ENCODE data around the gene NUTF2. TPM values are rescaled to one million over a fixed set of nuclear protein-coding genes. Genes with fewer than 3 reads are reported as not detected.

The NUTF2 gene
- total and polyA plus RNA-seq, 2 of the 8 experiments (the other 6 are each of a cell fraction or from before 2014, with no cell fraction given) = 219 to 377 TPM

DNA sequence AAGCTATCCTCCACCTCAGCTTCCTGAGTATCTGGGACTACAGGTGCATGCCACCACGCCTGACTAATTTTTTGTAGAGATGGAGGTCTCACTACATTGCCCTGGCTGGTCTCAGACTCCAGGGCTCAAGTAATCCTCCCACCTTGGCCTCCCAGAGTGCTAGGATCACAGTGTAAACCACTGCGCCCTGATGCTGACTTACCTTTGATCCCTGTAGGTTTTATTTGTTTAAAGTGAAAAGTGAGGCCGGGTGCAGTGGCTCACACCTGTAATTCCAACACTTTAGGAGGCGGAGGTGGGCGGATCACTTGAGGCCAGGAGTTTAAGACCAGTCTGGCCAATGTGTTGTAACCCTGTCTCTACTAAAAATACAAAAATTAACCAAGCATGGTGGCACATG, 55.0 kb downstream of the NUTF2 start:
- H3K9me3 ChIP-seq (ENCODE audit: insufficient read depth in 2 of 2, low read depth in 1 of 2, low read length in 1 of 2) = no peaks in the 10 kb centered on the region
- no peak overlapping the region for H4K91ac ChIP-seq (replicated peaks; ENCODE audit: insufficient read length, low read length)
- peaks cover 12% of the 10 kb centered on the region for H3K79me1 ChIP-seq (ENCODE audit: low read depth, low read length)
- FAIRE-seq (no peak), DNase-seq (ENCODE audit: low read depth in 1 of 2, low spot score in 2 of 2) (no peak)
- ChIA-PET CTCF (ENCODE audit: partially characterized antibody) (interaction anchor here (0.7 to 1.7 kb wide), 5 partner anchors 21 to 165 kb away, joined by 3 to 5 read pairs (median 4); no protein-coding TSS in a partner anchor), POLR2A (ENCODE audit: partially characterized antibody) (interaction anchor here (0.7 to 1.1 kb wide), 3 partner anchors 8 to 340 kb away, joined by 3 to 4 read pairs (median 3); partner anchors contain the start of gene PSKH1)
- H3K27me3 ChIP-seq (replicated peaks in 1 of 4; ENCODE audit: control insufficient read depth in 3 of 4, extremely low read depth in 1 of 4, insufficient read depth in 3 of 4, low read length in 3 of 4) = no peaks in the 10 kb centered on the region
- H2AFZ ChIP-seq (ENCODE audit: low read length) = no peak overlapping the region
- no peak overlapping the region for H3K4ac ChIP-seq (replicated peaks; ENCODE audit: insufficient read length, low read depth, low read length)
- H3K9ac ChIP-seq (replicated peaks in 1 of 4; ENCODE audit: extremely low read depth in 1 of 4, low read depth in 3 of 4, low read length in 3 of 4) = no peak overlapping the region
- H3K27ac ChIP-seq (ENCODE audit: low read depth, low read length) = no peak overlapping the region
- WGBS, 2 experiments (ENCODE audit: extremely low coverage in 1 of 2, insufficient coverage in 1 of 2, insufficient read length in 1 of 2, insufficient replicate concordance in 2 of 2, low coverage in 1 of 2, low lambda C conversion rate in 2 of 2, missing lambda C conversion rate in 1 of 2) = 91% methylated on average over 5 of the region's 5 CpGs; no CpG with 5 or more reads in 1 of the 2 experiments
- H2BK120ac ChIP-seq (replicated peaks; ENCODE audit: low read depth, low read length) = no peak overlapping the region
- H3K79me2 ChIP-seq (ENCODE audit: control insufficient read depth in 1 of 2, insufficient read depth in 2 of 2, low read length in 2 of 2) = peaks cover 3 to 21% of the 10 kb centered on the region in 2 experiments; a peak in 3 of 4 replicates
- H3K4me3 ChIP-seq (ENCODE audit: extremely low read depth in 1 of 4, insufficient read depth in 2 of 4, low read depth in 3 of 4, low read length in 4 of 4) = no peak overlapping the region
- no peak overlapping the region for H2BK12ac ChIP-seq (ENCODE audit: low read depth, low read length)
- H3K23me2 ChIP-seq (ENCODE audit: low read depth, low read length) = no peaks in the 10 kb centered on the region
- H3K36me3 ChIP-seq (ENCODE audit: control insufficient read depth in 2 of 4, insufficient read depth in 4 of 4, low read length in 3 of 4) = no peaks in the 10 kb centered on the region; a peak in 1 of 8 replicates
- H3K23ac ChIP-seq (ENCODE audit: insufficient read length) = no peak overlapping the region
- TF ChIP-seq RXRA (IDR thresholded peaks at IDR 0.05; ENCODE audit: insufficient read depth, low read depth, low read length) (no peak), SIX5 (IDR thresholded peaks at IDR 0.05; ENCODE audit: low read depth, low read length) (no peak), SP1 (IDR thresholded peaks at IDR 0.05; ENCODE audit: low read depth, low read length) (no peak), CTBP2 (IDR thresholded peaks at IDR 0.05; ENCODE audit: borderline replicate concordance, insufficient read depth, insufficient read length, low read length) (no peak), KDM4A (IDR thresholded peaks at IDR 0.05; ENCODE audit: low read depth, low read length, severe bottlenecking) (no peak), SRF (IDR thresholded peaks at IDR 0.05; ENCODE audit: low read depth, low read length) (no peak), RNF2 (IDR thresholded peaks at IDR 0.05; ENCODE audit: borderline replicate concordance, low read depth, low read length, missing control alignments, poor library complexity, severe bottlenecking) (no peak), BRCA1 (IDR thresholded peaks at IDR 0.05; ENCODE audit: low read depth, low read length) (no peak)
- TF ChIP-seq, protein P1, sequence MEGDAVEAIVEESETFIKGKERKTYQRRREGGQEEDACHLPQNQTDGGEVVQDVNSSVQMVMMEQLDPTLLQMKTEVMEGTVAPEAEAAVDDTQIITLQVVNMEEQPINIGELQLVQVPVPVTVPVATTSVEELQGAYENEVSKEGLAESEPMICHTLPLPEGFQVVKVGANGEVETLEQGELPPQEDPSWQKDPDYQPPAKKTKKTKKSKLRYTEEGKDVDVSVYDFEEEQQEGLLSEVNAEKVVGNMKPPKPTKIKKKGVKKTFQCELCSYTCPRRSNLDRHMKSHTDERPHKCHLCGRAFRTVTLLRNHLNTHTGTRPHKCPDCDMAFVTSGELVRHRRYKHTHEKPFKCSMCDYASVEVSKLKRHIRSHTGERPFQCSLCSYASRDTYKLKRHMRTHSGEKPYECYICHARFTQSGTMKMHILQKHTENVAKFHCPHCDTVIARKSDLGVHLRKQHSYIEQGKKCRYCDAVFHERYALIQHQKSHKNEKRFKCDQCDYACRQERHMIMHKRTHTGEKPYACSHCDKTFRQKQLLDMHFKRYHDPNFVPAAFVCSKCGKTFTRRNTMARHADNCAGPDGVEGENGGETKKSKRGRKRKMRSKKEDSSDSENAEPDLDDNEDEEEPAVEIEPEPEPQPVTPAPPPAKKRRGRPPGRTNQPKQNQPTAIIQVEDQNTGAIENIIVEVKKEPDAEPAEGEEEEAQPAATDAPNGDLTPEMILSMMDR (IDR thresholded peaks at IDR 0.05; ENCODE audit: control extremely low read depth in 1 of 3, insufficient read depth in 1 of 3, low read depth in 1 of 3, low read length in 3 of 3) = no peak
- no peak overlapping the region for H3K4me2 ChIP-seq (ENCODE audit: insufficient read depth in 1 of 2, low read depth in 2 of 2, low read length in 2 of 2)
- H2BK15ac ChIP-seq (ENCODE audit: low read length) = no peak overlapping the region
- H4K20me1 ChIP-seq (replicated peaks in 1 of 2; ENCODE audit: control insufficient read depth in 1 of 2, insufficient read depth in 2 of 2, low read length in 2 of 2) = peaks cover 2 to 5% of the 10 kb centered on the region in 2 experiments
- no peak overlapping the region for H2BK5ac ChIP-seq (ENCODE audit: low read depth, low read length)
- no peaks in the 10 kb centered on the region for H3K4me1 ChIP-seq (replicated peaks in 1 of 4; ENCODE audit: control insufficient read depth in 3 of 4, insufficient read depth in 4 of 4, low read length in 3 of 4)
- no peak overlapping the region for H3K56ac ChIP-seq (replicated peaks; ENCODE audit: insufficient read length, low read depth, low read length)
- no peak overlapping the region for H4K5ac ChIP-seq (ENCODE audit: insufficient read length, low read depth, low read length)
- no peak overlapping the region for H2AK5ac ChIP-seq (ENCODE audit: low read depth, low read length)
- no peak overlapping the region for H2BK20ac ChIP-seq (ENCODE audit: low read length)
- H4K8ac ChIP-seq (ENCODE audit: extremely low read depth, insufficient read depth, low read length) = no peak overlapping the region
- H3K14ac ChIP-seq (ENCODE audit: insufficient read length) = no peak overlapping the region
- no peak overlapping the region for H3K18ac ChIP-seq (ENCODE audit: extremely low read depth, low read length)
